ENCODE results near the gene OR4A47.
"Not testable (repeated sequence)": the region's sequence is repeated elsewhere in the genome, so short reads cannot be mapped to it uniquely, and the experiment has no call there.

Gene OR4A47, protein sequence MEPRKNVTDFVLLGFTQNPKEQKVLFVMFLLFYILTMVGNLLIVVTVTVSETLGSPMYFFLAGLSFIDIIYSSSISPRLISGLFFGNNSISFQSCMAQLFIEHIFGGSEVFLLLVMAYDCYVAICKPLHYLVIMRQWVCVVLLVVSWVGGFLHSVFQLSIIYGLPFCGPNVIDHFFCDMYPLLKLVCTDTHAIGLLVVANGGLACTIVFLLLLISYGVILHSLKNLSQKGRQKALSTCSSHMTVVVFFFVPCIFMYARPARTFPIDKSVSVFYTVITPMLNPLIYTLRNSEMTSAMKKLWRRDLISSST

DNA sequence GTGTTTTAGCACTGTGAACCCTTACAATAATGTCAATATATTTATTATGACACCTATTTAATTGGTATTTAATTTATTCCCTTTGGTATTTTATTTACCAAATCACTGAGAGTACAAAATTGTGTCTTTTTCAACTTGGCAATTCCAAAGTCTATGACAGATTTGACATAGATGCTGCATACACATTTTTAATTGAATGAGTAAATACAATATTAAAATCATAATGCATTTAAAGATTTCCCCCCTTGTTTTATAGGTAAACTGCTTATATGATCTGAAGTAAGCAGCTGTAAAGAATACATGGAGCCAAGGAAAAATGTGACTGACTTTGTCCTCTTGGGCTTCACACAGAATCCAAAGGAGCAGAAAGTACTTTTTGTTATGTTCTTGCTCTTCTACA, at the start of gene OR4A47:
TSS of gene OR4A47 (plus strand) at position 301 of the 400 bp plus-strand sequence. CDS start at position 301, 0 bp downstream.
- H3K27me3 ChIP-seq (ENCODE audit: control insufficient read depth, insufficient read depth, low read length); H3K4me2 ChIP-seq (ENCODE audit: low read length); H3K4me3 ChIP-seq (ENCODE audit: low read depth, low read length); H3K27ac ChIP-seq; H2AFZ ChIP-seq; H3K4me1 ChIP-seq; H3K9ac ChIP-seq; H3K9me3 ChIP-seq (ENCODE audit: control insufficient read depth, low read length); H3K36me3 ChIP-seq (ENCODE audit: control insufficient read depth, insufficient read depth, low read length); H3K79me2 ChIP-seq: not testable (repeated sequence)

DNA sequence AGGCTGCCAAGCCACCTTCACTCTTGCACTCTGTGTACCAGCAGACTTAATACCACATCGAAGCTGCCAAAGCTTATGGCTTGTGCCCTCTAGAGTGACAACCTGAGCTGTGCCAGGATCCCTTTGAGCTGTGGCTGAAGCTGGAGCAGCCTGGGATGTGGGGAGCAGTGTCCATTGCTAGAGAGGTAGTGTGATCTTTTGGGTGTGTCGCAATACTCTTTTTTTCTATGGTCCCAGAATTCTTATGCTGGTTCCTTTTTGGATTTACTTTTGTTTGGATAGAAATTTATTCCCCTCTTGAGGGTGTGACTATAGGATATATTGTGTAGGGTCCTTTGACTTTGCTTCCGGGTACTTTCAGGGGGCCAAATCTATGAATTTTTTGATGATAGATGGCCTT, 32.7 kb upstream of the OR4A47 start:
- not testable (repeated sequence) for H3K36me3 ChIP-seq (ENCODE audit: control insufficient read depth, insufficient read depth, low read length); H3K27me3 ChIP-seq (ENCODE audit: control insufficient read depth, insufficient read depth, low read length); H3K4me2 ChIP-seq (ENCODE audit: low read length); H2AFZ ChIP-seq; H3K4me1 ChIP-seq; H3K9ac ChIP-seq; H3K79me2 ChIP-seq; H3K4me3 ChIP-seq (ENCODE audit: low read depth, low read length); H3K27ac ChIP-seq; H3K9me3 ChIP-seq (ENCODE audit: control insufficient read depth, low read length)

DNA sequence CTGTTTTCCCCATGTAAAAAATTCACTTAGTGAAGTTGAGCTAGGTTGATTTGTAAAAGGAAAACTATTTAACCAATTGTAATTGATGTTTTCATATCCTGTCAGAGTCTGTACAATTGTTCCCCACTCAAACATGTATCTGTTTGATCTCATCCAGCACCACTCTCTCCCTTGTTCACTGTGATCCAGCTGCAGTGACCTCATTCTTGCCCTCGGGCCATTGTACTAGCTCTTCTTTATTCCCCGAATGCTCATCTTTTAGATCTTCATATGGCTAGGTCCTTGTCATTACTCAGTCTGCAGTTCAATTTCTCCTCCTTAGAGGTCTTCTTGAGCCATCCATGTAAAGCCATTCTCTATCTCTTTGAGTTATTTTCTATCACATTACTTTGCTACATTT, 14.6 kb upstream of the OR4A47 start:
- not testable (repeated sequence) for H3K79me2 ChIP-seq; H3K9ac ChIP-seq; H3K4me1 ChIP-seq; H3K27me3 ChIP-seq (ENCODE audit: control insufficient read depth, insufficient read depth, low read length); H2AFZ ChIP-seq; H3K27ac ChIP-seq; H3K9me3 ChIP-seq (ENCODE audit: control insufficient read depth, low read length); H3K4me2 ChIP-seq (ENCODE audit: low read length); H3K36me3 ChIP-seq (ENCODE audit: control insufficient read depth, insufficient read depth, low read length); H3K4me3 ChIP-seq (ENCODE audit: low read depth, low read length)

DNA sequence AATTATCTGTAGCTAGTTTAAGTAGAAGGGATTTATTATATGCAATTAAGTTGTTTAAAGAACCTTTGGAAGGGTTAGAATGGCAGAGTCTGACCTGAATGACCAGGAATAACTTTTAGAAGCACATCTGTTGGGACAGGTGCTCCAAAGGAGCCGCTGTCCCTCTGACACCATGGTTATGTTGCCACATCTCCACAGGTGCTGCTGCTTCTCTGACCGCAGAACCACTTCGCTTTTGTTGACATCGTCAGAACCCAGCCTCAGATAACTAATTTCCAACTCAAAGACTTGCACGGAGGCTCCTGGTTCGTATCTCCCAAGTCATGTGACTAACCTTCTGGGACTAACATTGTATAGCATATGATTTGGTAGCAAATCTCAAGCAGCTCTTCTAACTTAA, 13.9 kb upstream of the OR4A47 start:
- H3K4me1 ChIP-seq; H3K27ac ChIP-seq; H3K9ac ChIP-seq; H3K79me2 ChIP-seq; H3K36me3 ChIP-seq (ENCODE audit: control insufficient read depth, insufficient read depth, low read length); H3K9me3 ChIP-seq (ENCODE audit: control insufficient read depth, low read length); H3K4me2 ChIP-seq (ENCODE audit: low read length); H2AFZ ChIP-seq; H3K27me3 ChIP-seq (ENCODE audit: control insufficient read depth, insufficient read depth, low read length); H3K4me3 ChIP-seq (ENCODE audit: low read depth, low read length): not testable (repeated sequence)

DNA sequence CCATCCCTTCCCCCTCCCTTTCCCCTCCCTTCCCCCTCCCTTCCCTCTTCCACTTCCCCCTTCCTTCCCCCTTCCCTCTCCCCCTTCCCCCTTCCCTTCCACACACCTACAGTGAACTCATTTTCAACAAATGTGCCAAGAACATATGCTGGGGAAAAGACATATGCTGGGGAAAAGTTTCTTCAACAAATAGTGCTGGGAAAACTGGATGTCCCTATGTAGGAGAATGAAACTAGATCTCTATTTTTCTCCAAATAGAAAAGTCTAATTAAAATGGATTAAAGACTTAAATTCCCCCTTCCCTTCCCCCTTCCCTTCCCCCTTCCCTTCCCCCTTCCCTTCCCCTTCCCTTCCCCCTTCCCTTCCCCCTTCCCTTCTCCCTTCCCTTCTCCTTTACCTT, 17.6 kb downstream of the OR4A47 start:
- not testable (repeated sequence) for H3K4me3 ChIP-seq (ENCODE audit: low read depth, low read length); H3K79me2 ChIP-seq; H3K9me3 ChIP-seq (ENCODE audit: control insufficient read depth, low read length); H3K4me2 ChIP-seq (ENCODE audit: low read length); H3K4me1 ChIP-seq; H2AFZ ChIP-seq; H3K27me3 ChIP-seq (ENCODE audit: control insufficient read depth, insufficient read depth, low read length); H3K9ac ChIP-seq; H3K27ac ChIP-seq; H3K36me3 ChIP-seq (ENCODE audit: control insufficient read depth, insufficient read depth, low read length)

DNA sequence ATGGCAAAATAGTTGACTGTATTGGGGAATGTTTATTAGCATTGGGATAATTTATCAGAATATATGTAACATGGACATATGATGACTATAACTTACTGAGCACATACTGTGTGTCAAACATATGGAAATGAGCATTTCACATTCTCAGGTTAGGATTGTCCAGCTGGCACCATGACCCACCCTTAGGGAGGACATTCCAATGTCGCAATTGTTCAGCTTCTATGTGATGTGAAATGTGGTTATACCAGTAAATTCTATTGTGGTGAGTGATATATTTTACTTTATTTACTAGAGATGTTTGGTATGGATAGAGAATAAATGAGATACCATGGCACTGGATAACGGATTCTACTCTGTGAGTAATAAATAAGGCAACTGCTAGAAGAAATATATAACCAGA, 50.4 kb downstream of the OR4A47 start:
- Histone ChIP-seq H3K9ac (no peak overlapping the region), H3K4me3 (ENCODE audit: low read depth, low read length) (no peak overlapping the region), H3K9me3 (ENCODE audit: control insufficient read depth, low read length) (no peaks in the 10 kb centered on the region), H3K4me1 (no peaks in the 10 kb centered on the region), H3K4me2 (ENCODE audit: low read length) (no peak overlapping the region), H3K36me3 (ENCODE audit: control insufficient read depth, insufficient read depth, low read length) (no peaks in the 10 kb centered on the region), H3K27ac (no peak overlapping the region), H2AFZ (no peak overlapping the region), H3K27me3 (ENCODE audit: control insufficient read depth, insufficient read depth, low read length) (no peaks in the 10 kb centered on the region), H3K79me2 (no peaks in the 10 kb centered on the region)
- TF ChIP-seq, protein P1, sequence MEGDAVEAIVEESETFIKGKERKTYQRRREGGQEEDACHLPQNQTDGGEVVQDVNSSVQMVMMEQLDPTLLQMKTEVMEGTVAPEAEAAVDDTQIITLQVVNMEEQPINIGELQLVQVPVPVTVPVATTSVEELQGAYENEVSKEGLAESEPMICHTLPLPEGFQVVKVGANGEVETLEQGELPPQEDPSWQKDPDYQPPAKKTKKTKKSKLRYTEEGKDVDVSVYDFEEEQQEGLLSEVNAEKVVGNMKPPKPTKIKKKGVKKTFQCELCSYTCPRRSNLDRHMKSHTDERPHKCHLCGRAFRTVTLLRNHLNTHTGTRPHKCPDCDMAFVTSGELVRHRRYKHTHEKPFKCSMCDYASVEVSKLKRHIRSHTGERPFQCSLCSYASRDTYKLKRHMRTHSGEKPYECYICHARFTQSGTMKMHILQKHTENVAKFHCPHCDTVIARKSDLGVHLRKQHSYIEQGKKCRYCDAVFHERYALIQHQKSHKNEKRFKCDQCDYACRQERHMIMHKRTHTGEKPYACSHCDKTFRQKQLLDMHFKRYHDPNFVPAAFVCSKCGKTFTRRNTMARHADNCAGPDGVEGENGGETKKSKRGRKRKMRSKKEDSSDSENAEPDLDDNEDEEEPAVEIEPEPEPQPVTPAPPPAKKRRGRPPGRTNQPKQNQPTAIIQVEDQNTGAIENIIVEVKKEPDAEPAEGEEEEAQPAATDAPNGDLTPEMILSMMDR (IDR thresholded peaks at IDR 0.05), result no peak
